Measurements from ENCODE around the gene UBAP1L.
A peak's percentile ranks its signal among the peaks of the same experiment; 100 is the strongest.

Gene UBAP1L

DNA sequence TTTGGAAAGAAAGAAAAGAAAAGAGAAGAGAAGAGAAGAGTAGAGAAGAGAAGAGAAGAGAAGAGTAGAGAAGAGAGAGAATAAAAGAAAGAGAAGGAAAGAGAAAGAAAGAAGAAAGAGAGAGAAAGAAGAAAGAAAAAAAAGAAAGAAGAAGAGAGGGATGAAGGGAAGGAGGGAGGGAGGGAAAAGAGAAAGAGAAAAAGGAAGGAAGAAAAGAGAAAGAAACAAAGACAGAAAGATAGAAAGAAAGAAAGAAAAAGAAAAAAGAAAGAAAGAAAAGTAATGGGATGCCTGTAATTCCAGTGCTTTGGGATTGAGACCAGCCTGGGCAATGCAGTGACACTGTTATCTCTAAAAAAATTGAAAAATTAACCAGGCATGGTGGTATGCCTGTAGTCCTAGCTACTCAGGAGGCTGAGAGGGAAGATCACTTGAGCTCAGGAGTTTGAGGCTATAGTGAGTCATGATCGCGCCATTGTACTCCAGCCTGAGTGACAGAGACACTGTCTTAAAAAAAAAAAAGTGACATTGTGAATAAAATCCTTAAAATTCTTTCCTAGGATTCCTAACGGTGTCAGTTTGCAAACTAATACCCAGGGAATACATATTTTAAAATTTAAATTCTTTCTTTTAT lies 48.9 kb downstream of the UBAP1L start:
- DNase-seq (ENCODE audit: low spot score) = no peak

DNA sequence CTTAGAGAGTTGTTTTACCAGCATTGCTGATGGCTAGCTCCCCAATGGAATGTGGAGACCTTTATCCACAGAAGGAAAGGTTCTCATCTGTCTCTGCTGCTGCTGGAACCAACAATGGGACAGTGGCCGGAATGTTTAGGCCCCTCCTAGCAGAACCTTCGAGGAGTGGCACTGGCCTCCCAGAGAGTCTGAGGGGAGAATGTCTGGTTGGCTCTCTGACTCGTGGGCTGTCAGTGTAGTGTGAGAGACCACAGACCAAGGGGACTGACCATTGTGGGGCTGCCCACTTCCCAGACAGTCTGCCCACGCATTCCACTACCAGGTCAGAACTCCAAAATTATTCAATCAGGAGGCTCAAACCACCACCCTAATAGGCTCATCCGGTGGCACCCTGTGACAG lies 52.3 kb downstream of the UBAP1L start:
- no peak for DNase-seq (ENCODE audit: low spot score)

DNA sequence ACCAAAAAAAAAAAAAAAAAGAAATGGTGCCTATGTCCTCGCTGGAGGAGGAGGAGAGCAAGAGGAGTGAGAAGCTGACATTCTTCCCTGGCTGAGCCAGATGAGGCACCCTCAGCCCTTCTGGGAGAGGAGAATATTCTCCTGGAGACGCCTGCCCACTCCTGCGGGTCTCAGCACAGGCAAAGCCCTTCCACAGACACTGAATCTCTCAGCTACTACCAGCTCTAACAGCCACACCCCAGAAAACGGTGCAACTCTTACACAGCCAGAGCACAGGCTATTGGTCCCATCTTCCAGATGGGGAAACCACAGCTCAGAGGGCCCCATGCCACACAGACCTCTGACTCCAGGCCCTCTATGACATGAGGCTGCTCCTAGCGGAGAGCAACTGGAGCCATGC lies 52.9 kb downstream of the UBAP1L start:
- DNase-seq (ENCODE audit: low spot score) = no peak

DNA sequence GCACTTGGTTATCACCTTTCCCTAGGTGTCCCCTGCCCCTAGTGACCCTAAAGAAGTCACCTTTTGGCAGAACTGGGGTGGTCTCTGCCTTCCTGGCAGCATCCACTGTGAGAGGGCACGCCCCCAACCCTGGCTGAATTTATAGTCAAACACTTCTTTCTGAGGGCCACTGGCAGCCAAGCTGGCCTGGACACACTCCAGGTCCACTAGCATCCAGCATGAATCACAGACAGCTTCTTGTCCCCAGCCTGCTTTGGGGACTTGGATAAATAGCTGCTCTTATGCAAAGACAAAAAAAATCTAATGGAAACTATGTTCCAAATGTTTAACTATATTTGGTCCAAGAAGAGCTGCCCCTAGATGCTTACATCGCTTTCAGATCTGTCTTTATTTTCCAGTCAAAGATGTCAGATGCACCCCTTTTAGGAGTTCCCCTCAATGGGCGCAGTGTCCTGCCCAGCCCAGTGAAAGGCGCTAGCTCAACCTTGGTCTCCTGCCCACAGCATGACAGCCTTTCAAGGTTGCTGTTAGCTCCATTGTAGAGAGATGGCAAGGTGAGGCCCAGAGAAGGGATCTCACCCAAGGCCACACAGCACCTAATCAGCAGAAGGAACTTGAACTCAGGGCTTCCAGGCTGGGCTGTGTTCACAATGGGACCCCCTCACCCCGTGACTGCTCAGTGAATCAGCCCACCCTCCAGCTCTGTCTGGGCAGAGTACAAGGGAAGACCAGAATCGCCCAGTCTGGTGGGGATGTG lies 54.2 kb downstream of the UBAP1L start:
- peak; percentile 33 for DNase-seq (ENCODE audit: low spot score)

DNA sequence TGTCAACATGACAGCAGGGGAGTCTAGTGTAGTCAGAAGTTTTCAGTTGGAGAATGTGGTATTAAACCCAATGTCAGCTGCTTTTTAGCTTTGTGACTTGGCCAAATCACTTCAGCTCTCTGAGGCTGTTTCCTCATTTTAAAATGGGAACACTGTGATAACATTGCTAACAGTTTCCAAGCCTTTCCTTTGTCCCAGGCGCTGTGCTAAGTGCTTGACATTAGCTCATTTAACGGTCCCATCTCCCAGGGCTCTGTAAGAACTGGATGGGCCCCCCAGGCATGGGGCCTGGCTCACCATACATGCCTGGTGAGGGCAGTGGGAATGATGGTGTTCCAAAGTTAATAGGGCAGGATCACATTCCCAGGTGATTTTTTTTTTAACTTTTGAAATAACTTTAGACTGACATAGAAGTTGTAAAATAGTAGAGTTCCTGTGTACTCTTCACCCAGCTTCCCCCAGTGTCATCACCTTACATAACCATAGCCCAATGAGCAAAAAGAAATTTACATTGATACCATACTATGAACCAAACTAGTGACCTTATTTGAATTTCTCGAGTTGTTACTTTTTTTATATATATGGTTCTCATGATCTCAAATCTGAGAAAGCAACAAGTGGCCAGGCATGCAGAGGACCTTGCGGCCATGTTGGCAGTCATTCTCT lies 54.9 kb downstream of the UBAP1L start:
- no peak for DNase-seq (ENCODE audit: low spot score)

DNA sequence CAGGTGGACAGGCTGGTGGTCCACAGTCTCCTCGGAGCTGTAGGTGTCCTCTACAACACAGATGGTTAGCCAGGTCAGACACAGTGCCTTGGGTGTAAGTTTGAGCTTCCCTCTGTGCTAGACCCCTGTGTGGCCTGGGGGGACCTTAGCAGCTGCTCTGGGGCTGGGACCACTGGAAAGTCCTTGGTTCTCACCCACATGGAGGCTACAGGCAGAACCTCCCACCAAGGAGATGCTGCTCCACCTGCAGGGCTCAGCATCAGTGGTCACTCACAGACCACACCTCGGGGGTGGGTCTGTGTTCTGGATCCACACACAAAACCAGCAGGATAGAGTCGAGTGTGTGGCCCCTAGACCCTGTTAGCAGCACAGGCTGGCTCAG lies 55.6 kb downstream of the UBAP1L start:
- DNase-seq (ENCODE audit: low spot score) = no peak

DNA sequence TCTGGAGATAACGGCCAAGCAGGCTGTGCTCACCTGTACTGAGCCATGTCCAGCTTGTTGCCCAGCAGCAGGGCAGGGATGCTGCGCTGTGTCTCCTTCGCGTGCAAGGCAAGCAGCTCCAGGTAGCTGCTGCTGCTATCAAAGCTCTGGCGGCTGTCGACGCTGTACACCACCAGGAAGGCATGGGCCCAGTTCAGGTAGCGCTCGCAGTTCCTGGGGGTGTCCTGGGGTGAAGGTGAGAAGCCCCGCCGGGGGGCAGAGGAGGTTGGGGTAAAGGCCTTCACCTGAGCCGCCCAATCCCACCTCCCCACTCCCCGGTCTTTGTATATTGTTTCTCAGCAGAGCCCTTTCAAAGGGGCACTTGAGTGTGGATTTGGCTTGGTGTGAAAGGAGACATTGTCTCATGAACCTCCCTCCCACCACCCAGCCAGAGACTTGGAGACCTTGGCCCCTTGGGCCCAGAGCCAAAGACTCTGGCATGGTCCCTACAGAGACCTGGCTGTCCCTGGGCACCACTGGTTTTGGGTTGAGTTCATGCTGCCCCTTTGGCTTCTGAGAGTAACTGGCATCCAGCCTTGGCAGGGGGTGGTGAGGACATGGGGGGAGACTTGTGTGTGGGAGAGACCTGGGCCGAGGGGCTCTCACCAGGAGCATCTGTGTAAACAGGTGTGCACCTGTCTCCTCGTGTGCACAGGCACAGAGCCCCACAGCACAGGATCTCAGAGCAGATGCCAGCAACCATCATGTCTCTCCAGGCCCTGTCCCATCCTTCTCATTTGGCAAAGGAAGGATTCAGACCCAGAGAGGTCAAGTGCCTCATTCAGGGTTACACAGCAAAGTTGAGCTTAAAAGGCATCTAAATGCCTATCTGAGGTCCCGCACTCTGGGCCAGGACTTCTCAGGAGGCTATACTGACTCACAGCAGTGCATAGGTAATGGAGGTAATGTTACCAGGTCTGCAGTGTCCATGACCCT lies 56.3 kb downstream of the UBAP1L start:
- DNase-seq (ENCODE audit: low spot score) = no peak

DNA sequence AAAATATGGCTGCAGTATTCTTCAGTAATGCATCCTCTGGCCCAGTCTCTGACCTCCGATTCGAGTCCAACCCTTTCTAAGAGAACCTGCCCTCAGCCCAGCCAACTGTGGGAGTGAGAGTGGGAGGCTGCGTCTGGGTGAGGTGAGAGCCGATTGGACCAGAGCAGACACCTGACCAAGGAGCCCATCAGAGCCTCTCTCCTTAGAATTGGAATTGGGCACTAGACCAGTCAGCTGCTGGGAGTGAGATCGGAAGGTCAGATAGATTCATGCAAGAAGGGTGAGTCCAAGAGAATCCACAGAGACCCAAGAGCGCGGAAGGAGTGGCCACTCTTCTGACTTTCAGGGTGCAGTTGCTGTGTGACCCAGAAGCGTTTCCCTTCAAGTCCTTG lies 57.5 kb downstream of the UBAP1L start:
- no peak for DNase-seq (ENCODE audit: low spot score)

DNA sequence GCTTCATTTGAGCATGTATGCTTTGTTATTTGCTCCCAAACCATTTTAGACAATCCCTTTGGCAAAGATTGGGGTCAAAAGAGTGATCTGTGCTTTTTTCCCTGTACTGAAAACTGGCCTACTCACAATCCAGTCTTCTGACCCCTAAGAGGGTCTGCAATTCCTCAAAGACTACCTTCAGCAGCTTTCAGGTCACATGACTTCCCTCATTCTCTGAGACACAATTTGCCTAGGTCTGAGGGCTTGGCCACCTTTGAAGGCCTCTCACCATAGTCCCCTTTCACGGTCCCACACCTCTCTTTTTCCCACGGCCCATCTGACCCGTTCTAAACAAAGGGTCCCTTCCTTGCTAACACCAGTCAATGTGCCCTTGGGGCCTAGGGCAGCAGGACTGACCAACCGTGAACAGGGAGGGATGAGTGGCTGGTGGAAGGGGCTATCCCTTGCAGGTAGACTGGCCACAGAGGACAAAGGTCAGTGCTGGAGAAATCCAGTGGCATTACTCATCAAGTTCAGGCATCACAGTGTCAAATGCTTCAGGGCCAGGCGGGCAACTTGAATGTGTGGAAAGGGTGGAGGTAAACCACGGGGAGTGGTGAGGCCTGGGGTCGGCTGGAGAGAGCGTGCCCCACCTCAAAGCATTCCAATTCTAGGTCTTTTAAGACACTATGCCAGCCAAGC lies 58.0 kb downstream of the UBAP1L start:
- DNase-seq (ENCODE audit: low spot score) = no peak

DNA sequence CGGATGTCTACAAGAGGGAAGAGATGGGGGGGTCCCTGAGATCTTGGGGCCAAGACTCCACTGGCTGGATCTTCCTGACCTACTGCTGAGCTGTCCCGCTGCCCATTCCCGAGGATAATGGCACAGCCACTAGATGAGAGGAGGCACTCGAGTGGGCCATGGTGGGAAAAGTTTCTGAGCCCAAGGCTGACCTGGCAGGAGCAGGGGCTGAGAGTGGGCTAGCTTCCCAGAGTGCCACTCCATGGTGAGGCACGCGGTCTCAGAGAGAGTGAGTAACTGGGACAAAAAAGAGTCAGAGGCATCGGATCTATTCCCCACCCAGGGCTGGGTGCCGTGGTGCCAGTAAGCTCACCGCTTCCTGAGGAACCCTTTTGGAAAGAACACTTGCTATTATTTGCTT lies 58.9 kb downstream of the UBAP1L start:
- no peak for DNase-seq (ENCODE audit: low spot score)

DNA sequence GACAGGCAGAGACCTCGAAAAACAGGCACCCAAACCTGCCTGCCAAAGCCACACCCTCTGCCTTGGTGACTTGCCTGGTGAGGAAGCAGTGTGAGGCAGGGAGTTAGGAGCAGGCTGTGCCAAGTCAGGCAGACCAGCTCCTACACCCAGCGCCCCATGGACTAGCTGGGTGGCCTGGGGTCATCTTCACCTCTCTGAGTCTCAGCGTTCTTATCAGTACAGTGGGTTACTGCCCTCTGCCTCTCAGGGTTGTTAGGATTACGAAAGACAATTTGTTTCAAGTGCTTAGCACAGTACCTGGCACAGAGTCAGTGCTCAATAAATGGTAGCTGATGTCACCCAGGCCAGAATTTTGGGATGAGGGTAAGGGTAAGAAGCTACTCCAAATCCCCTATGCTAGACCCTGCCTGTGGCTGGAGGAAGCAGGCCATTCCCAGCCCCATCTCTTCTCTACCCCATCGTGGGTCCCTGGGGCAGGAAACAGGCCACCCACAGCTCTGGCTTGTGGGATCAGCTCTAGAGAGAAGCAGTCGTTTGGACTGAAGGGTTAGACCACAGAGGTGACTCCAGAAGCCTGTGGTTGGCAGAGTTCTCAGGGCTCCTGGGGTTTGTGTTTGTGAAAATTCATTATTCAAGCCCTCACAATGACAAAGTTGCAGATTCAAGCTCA lies 59.7 kb downstream of the UBAP1L start:
- no peak for DNase-seq (ENCODE audit: low spot score)

DNA sequence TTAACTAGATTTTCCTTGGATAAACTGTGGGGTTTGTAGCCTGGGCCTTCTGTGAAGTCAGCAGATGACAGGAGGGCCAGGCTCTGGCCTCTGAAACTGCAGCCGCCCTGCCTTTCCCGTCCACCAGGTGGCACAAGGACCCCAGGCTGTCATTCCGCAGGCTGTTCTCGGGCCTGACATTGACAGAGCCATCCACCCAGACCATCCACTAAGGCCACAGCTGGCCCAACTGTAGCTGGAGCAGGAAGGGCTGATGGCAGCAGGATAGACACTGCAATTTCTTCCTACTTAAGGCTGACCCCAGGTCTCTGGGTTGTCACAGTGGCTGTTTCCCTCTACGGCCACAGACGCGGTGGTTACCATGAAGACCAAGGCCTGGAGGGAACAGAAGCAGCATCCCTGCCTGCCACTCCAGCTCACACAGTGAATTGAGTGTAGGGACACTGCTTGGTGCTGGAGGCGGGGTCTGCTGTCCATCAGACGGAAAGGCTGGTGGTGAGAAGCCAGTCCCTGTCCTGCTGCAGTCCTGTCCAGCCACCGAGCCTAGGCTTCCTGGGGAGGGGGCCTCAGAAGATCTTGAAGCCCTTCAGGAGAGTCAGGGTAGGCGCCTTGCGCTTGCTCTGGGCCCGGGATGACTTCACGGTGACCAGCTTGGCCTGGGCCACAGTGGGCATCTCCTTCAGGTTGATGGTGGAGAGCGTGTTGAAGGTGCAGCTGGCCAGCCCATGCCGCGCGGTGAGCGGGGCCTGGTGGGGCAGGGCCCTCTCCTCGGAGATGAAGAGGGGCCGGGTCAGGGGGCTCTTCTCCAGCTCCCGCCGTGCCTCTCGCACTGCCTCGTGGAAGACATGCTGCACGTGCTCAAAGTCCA lies 60.4 kb downstream of the UBAP1L start:
- DNase-seq (ENCODE audit: low spot score) = peak; percentile 90

DNA sequence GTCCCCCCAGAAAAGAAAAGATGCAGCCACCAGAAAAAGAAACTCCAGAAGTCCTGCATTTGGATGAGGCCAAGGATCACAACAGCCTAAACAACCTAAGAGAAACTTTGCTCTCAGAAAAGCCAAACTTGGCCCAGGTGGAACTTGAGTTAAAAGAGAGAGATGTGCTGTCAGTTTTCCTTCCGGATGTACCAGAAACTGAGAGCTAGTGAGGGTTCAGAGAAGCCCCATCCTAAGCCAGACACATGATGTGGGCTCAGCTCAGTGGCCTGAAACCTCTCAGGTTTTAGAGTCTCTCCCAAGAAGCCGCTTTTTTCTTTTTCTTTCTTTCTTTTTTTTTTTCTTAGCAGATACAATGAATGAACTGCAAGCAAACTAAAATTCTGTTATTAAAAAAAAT lies 62.0 kb downstream of the UBAP1L start:
- no peak for DNase-seq (ENCODE audit: low spot score)

DNA sequence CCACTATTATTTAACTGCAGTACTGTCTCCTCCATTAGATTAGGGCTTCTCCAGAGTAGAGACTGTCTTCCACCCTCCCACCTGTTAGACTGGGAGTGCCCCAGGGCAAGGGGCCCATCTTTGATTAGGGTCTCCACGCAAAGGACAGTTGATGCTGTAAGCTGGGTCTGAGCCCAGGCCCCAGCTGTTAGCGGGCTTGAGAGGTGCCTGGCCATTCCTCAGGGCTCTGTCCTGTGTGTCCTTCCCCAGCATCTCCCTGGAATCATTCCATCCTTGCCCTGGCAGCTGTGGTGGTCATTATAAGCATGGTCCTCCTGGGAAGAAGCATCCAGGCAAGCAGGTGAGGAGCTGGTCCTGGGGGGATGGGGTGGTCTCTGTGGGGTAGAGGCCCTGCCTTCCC lies 63.7 kb downstream of the UBAP1L start:
- DNase-seq (ENCODE audit: low spot score) = no peak

DNA sequence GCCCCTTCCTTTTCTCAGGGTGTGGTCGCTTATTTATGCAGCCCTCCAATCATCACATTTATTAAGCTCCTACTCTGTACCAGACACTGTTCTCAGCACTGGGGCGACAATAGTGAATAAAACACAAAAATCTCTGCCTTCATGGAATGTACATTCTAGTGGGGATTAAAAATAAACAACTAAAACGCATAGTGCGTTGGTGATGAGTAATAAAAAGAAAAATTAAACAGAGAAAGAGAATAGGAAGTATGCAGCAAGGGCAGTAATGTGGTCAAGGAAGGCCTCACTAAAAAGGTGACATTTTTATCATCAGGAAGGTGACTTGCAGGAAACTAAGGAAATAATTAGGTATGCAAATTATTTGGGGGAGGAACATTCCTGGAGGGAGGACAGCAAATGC lies 64.7 kb downstream of the UBAP1L start:
- DNase-seq (ENCODE audit: low spot score) = no peak

DNA sequence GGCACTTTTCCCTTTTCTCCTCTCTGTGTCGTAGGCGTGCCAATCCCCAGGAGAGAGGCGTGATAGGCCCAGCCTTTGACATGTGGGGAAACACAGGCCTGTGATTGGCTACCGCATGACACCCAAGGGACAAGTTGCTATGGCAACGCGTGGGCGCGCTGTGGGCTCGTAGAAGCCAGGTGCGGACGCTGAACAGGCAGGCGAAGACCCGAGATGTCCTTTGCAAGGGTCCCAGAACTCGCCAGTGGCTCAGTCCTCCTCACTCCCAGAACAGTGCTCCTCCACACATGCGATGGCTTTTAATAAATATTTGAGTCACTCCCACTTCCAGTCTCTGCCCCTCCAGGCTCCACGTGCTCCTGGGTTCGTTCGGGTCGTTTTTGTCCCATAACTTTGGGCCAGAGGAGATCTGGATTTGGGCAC lies 65.6 kb downstream of the UBAP1L start:
- peak; percentile 97 for DNase-seq (ENCODE audit: low spot score)

DNA sequence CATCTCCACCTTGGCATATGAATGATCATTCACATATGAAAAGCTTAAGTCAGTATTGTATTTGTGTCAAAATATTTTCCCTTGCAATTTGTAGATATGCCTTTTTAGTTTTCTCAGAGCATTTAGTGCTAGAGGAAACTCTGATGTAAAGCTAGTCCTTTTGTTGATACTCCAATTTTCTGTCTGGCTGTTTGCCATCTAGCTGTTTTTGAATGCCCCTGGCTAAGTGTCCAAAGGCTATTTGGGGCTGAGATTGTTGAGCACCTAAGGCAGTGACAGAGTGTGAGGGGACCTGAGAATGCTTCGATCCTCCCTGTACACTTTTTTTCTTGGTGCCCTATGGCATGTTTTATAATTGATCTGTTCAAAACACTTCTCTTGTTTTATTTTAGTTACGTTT lies 66.8 kb downstream of the UBAP1L start:
- DNase-seq (ENCODE audit: low spot score) = no peak

DNA sequence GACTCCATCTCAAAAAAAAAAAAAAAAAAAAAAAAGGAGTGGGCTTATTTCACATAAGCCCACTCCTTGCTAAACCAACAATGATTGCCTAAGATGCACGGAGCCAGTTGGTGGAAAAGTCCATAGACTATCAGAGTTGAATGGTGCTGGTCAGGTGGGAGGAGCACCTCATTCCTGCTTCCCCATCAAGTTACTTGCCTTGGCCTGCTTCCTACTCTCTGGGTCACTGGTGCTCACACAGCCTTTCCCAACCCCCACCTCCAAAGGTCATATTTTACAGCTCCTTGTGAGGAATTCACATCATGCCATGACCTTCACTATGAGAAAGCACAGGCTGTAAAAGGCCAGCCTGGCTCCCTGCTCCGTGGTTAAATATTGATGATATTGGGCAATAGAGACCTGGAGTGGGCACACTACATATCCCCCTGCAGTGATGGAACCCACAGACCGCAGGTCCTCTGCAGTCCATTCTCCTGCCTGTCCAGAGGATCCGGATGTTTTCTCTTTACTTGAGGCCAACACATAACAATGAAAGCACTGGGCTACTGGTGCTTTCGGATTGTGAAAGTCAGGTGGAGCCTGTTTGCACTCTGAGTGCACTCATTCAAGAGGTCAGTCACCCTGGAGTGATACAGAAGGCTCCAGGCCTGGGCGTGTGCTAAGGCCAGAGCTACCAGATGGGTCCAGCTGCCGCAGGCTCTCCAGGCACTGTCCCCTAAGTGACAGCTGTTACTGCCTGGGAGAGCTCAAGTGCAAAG lies 70.1 kb downstream of the UBAP1L start, which contains the start of gene SLC51B:
Gene SLC51B, plus strand, starts transcription at position 664 of the 758 bp plus-strand sequence. CDS start 4,618 bp downstream, outside the sequence.
- DNase-seq (ENCODE audit: low spot score) = no peak

DNA sequence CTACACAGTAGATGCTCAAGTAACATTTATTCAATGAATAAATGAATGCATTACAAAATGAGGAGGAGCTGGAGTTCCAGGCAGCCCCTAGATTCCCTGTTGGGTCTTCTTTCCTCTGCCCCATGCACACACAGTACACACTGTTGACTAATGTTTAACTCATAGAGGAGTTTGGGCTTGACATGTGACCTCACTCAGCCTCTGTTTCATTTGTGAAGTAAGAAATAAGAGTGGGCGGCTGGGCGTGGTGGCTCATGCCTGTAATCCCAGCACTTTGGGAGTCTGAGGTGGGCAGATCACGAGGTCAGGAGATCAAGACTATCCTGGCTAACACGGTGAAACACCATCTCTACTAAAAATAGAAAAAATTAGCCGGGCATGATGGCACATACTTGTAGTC lies 70.8 kb downstream of the UBAP1L start:
- peak; percentile 50 for DNase-seq (ENCODE audit: low spot score)
